NCI-H2029 treated with DMSO at 0.1 percent for 48 hours (cell line): ENCODE measurements around the gene MAST2.
A peak's percentile ranks its signal among the peaks of the same experiment; 100 is the strongest.
"Not testable (repeated sequence)": the region's sequence is repeated elsewhere in the genome, so short reads cannot be mapped to it uniquely, and the experiment has no call there.

Source experiments
- DNase-seq: peaks from one replicate; lab custom pipeline; 2025; lab: John Stamatoyannopoulos, UW

The MAST2 gene

GRCh38 chr1:45803299-45803780, at the start of gene MAST2:
TSS of gene MAST2 (plus strand) at chr1:45803612. CDS start at chr1:45803896, 284 bp downstream.
- peak; percentile 87 for DNase-seq

DNA sequence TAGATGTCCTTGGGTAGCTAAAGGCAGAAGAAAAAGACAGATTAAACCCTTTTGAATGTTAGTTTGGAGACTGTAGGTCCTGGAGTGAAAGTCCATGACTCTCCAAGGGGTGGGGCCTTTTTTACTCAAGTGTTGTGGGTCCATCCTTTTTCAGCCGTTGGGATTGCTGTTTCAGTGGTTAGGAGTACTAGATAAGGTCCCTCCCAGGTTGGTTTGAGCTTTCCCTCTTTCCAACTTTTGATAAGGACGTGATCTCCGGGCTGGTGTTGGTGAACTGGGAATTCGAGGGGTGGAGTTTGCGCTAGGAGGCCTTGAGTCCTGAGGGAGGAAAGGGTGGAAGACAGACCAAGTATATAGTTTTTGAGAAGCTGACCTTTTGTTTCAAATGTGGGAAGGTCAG, 47.7 kb upstream of the MAST2 start:
- no peak for DNase-seq

- DNase-seq: no peak
These were observed 41.1 kb upstream of the MAST2 start for GRCh38 chr1:45762291-45762690.

- no peak for DNase-seq
These were observed 37.2 kb upstream of the MAST2 start for GRCh38 chr1:45765999-45766792.

DNA sequence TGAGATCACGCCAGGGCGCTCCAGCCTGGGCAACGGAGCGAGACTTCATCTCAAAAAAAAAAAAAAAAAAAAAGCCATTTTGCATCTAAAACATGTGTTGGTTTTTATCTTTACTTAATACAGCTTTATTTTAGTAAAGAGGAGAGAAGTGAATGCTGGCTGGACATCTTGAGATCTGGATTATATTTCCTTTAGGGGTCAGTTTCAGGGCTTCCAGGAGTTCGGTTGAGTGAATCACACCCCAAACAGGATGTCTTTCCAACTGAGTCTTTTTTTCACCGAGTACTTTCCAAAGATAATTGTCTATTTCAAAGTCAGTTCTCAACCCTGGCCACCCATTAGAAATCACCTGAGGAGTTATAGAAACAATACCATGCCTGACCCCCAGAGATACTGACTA, 36.4 kb upstream of the MAST2 start:
- DNase-seq: no peak

DNA sequence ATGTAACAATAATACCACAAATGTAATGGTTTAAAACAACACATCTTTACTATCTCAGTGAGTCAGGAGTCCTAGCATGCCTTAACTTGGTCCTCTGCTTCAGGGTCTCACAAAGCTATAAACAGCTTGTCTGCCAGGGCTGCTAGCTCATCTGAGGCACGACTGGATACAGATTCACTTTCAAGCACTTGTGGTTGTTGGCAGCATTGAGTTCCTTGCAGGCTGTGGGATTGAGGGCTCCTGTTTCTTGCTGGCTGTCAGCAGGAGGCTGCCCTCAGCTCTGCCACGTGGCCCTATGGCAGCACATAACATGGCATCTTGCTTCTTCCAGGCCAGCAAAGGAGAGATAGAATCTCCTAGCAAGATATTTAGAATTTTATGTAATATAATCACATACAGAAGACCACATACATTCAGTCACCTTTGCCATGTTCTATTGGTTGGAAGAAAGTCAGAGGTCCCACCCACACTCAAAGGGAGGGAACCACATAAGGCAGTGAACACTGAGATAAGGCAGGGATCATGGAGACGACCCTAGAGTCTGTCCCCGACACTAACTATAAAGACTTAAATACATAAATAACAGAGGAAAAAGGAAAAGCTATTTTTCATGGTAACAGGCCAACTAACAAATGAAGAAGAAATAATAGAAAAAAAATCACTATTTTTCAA, 34.0 kb upstream of the MAST2 start:
- no peak for DNase-seq

GRCh38 chr1:45772971-45773370, 30.4 kb upstream of the MAST2 start:
- DNase-seq: no peak

GRCh38 chr1:45775794-45776193, 27.6 kb upstream of the MAST2 start:
- no peak for DNase-seq

DNA sequence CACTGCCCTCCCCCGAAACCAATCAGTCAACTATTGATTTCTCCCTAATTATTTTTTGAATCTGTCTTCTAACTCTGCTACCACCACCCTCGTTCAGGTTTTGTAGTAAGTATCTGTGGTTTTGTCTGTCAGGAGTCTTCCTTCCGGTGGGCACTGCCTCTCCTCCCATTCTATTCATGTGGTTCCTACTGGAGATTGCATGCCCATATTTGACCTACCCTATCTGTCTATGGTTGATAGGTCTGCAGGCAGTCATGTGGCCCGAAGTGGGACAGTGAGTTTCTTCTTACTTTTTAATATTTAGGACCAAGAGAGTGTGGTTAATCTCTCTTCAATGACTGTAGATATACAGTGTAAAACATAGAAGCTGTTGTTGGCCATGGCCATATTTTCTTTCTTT, 17.8 kb upstream of the MAST2 start:
- DNase-seq: no peak

GRCh38 chr1:45787905-45788304, 15.5 kb upstream of the MAST2 start:
- DNase-seq: no peak

GRCh38 chr1:45789601-45790000, 13.8 kb upstream of the MAST2 start:
- no peak for DNase-seq

- no peak for DNase-seq
These were observed 10.7 kb upstream of the MAST2 start for GRCh38 chr1:45792744-45793143.

GRCh38 chr1:45793942-45794604, 9.3 kb upstream of the MAST2 start:
- no peak for DNase-seq

DNA sequence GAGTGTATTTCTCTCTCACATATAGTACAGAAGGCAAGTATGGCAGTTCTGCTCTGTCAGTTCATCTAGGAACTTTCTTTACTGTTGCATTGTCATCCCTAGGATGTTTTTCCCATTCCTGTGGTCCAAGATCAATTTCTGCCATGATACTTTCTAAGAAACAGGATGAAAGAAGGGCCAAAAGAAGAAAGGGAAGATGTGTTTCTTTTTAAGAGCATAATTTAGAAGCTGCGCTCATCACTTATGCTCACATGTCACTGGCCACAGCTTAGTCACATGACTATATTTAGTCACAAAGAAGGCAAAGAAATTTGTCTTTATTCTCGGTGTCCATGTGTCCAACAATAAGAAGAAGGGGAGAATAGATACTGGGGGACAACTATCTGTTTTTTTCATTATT, 7.0 kb upstream of the MAST2 start:
- DNase-seq: no peak

DNA sequence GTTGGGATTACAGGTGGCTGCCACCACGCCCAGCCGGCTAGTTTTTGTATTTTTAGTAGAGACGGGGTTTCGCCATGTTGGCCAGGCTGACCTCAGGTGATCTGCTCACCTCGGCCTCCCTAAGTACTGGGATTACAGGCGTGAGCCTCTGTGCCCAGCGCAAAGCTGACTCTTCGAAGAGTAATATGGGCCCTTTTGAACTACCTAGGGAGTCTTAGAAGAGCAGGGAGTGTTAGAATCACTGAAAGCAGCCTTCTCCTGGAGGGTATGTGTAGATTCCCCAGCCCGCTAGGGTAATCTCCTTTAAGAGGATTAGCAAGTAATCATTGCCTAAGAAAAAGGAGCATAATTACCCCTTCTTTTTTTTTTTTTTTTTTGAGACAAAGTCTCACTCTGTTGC, 6.5 kb upstream of the MAST2 start:
- DNase-seq: no peak

GRCh38 chr1:45800899-45801298, 2.5 kb upstream of the MAST2 start:
- no peak for DNase-seq

DNA sequence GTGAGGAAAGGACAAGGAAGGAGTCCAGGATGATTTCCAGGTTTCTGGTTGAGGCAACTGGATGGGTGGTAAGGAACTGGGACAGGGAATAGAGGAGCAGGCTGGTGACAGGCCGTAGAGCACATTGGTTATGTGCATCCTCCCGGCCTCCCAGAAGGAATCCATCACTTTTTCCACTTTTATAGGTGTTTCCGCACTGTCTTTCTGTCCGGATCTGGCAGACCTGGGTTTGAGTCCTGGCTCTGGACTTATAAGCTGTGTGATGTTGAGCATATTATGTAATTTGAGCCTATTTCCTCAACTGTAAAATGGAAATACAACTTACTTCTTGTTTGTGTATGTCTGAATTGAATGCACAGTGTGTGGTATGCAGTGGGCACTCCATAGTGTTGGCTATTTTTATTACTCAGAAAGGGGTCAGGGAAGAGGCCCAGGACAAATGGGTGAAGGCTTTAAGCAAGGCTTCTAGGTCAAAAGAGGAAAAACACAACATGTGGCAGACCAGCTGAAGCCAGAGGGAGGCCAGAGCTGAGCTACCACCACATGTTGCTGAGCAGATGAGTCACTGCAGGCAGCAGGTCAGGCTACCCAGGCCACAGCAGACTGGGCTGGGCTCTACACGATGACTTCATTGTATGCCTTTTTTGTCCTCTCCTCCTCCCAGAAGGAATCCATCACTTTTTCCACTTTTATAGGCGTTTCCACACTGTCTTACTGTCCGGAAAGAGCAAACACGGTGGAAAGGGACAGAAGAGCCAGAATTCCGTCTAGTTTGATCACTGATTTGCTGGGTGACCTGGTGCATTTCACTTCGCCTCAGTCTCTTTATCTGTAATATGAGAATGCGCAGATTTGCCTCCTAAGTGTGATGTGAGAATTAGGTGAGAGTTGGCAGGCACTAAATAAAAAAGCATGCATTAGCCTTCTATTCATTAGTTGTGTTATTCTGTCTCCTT, 791 bp upstream of the MAST2 start:
- DNase-seq: peak; percentile 87

GRCh38 chr1:45803781-45804668, 613 bp downstream of the MAST2 start:
- not testable (repeated sequence) for DNase-seq

- peak; percentile 31 for DNase-seq
These were observed 1.2 kb downstream of the MAST2 start for GRCh38 chr1:45804669-45804969.

DNA sequence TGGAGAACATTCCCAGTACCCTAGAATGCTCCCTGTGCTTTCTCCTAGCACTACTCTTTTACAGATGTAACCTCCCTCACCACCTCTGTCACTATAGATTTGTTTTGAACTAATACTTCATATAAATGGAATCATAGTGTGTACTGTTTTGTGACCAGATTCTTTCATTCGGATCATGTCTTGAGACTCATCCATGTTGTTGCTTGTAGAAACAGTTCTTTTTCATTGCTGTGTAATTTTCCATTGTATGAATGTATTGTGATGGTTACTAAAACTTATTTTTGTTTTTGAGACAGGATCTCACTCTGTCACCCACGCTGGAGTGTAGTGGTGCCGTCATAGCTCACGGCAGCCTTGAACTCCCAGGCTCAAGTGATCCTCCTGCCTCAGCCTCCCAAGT, 2.7 kb downstream of the MAST2 start:
- no peak for DNase-seq

- no peak for DNase-seq
These were observed 6.3 kb downstream of the MAST2 start for GRCh38 chr1:45809761-45810160.
